ENCODE measurements around the gene MACF1. TPM values are rescaled to one million over a fixed set of nuclear protein-coding genes. Genes with fewer than 3 reads are reported as not detected.

MACF1 gene
- total RNA-seq, 4 donors from 2014 or later: 386 to 627 (median 576) TPM

GRCh38 chr1:39413902-39414528 is 209.5 kb downstream of the MACF1 start:
- 63% methylated on average over 4 of the region's 4 CpGs for WGBS
- peak overlapping the region in 3 of 4 donors; percentile 10 to 29 (median 13) for H3K4me3 ChIP-seq
- peaks cover 62 to 97% (median 90%) of the 10 kb centered on the region in 4 donors for H3K4me1 ChIP-seq
- DNase-seq (ENCODE audit: extremely low spot score): no peak
- no peaks in the 10 kb centered on the region for H3K9me3 ChIP-seq
- TF ChIP-seq EP300 (IDR thresholded peaks at IDR 0.05): no peak
- TF ChIP-seq POLR2AphosphoS5 (IDR thresholded peaks at IDR 0.05): no peak
- no peak for TF ChIP-seq POLR2A (IDR thresholded peaks at IDR 0.05; ENCODE audit: low read depth)
- TF ChIP-seq CTCF (IDR thresholded peaks at IDR 0.05): no peak
- no peaks in the 10 kb centered on the region for H3K27me3 ChIP-seq
- H3K27ac ChIP-seq (replicated peaks in 1 of 4): peak overlapping the region; percentile 24 to 57 (median 44)
- intact Hi-C loops (cut with DNase I): loop anchor here (5.0 to 10.0 kb wide), 2 partner anchors 37 to 59 kb away; no protein-coding TSS in a partner anchor
- H3K36me3 ChIP-seq: peaks cover 0 to 15% (median 7%) of the 10 kb centered on the region in 4 donors

GRCh38 chr1:39415553-39415952 is 211.1 kb downstream of the MACF1 start:
- WGBS: 87% methylated on average over 9 of the region's 9 CpGs

DNA sequence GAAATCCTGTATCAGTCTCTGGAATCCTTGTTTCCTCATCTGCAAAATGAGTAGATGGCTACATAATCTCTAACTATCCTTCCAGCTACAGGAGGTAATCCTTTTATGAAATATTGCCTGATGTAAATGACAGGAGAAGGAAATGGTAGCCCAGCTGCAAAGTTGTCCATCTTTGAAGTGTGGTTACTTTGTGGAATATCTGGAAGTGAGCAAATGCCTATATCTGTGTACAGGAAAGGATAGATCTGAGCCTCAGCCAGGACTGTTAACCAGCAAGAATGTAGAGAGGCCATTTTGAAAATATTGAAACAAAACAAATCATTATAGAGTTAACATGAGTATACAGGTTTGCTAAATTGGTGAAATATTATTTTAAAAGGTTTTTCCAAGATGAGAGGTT is 212.1 kb downstream of the MACF1 start:
- intact Hi-C loops (cut with DNase I): loop anchor here (10.0 kb wide), 1 partner anchor 62 kb away; no protein-coding TSS in a partner anchor
- Histone ChIP-seq H3K4me1 (peaks cover 46 to 99% (median 88%) of the 10 kb centered on the region in 4 donors), H3K27ac (replicated peaks in 1 of 4) (no peak overlapping the region), H3K4me3 (no peak overlapping the region), H3K27me3 (no peaks in the 10 kb centered on the region), H3K36me3 (peaks cover 0 to 16% (median 7%) of the 10 kb centered on the region in 4 donors), H3K9me3 (no peaks in the 10 kb centered on the region)
- no peak for TF ChIP-seq EP300 (IDR thresholded peaks at IDR 0.05)
- TF ChIP-seq POLR2A (IDR thresholded peaks at IDR 0.05; ENCODE audit: low read depth): no peak
- TF ChIP-seq POLR2AphosphoS5 (IDR thresholded peaks at IDR 0.05): no peak
- TF ChIP-seq CTCF (IDR thresholded peaks at IDR 0.05): no peak
- no peak for DNase-seq (ENCODE audit: extremely low spot score)

More at GRCh38 chr1:39415553-39415952, 211.1 kb downstream of the MACF1 start:
- Histone ChIP-seq H3K27ac (replicated peaks in 1 of 4) (peak overlapping the region in 2 of 4 donors; percentile 2 to 57), H3K9me3 (no peaks in the 10 kb centered on the region), H3K36me3 (peaks cover 0 to 15% (median 7%) of the 10 kb centered on the region in 4 donors), H3K4me3 (no peak overlapping the region), H3K27me3 (no peaks in the 10 kb centered on the region), H3K4me1 (peaks cover 57 to 99% (median 90%) of the 10 kb centered on the region in 4 donors)
- no peak for DNase-seq (ENCODE audit: extremely low spot score)
- TF ChIP-seq CTCF (IDR thresholded peaks at IDR 0.05) (no peak), POLR2A (IDR thresholded peaks at IDR 0.05; ENCODE audit: low read depth) (no peak), EP300 (IDR thresholded peaks at IDR 0.05) (no peak), POLR2AphosphoS5 (IDR thresholded peaks at IDR 0.05) (no peak)
- intact Hi-C loops (cut with DNase I): loop anchor here (10.0 kb wide), 1 partner anchor 61 kb away; no protein-coding TSS in a partner anchor

DNA sequence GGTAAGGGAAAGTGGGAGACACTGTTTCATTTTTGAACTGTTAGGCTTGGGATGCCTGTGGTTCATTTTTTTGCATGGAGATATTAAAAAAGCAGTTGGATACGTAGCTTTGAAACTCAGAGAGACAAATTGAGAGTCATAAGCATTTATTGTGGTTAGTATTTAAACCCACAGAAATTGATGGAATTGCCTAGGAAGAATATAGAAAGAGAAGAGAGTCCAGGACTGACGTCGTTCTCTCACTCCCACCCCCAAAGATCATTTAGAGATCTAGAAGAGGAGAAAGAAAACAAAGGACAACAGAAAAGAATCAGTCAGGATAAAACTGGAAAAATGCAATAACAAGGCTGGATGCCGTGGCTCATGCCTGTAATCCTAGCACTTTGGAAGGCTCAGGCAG is 213.7 kb downstream of the MACF1 start:
- 65% methylated on average over 4 of the region's 4 CpGs for WGBS
- H3K4me3 ChIP-seq: no peak overlapping the region
- peak overlapping the region in 2 of 4 donors; percentile 12 to 13 for H3K27ac ChIP-seq (replicated peaks in 1 of 4)
- H3K36me3 ChIP-seq: peaks cover 4 to 25% (median 15%) of the 10 kb centered on the region in 4 donors
- TF ChIP-seq CTCF (IDR thresholded peaks at IDR 0.05) (no peak), POLR2AphosphoS5 (IDR thresholded peaks at IDR 0.05) (no peak), EP300 (IDR thresholded peaks at IDR 0.05) (no peak), POLR2A (IDR thresholded peaks at IDR 0.05; ENCODE audit: low read depth) (no peak)
- DNase-seq (ENCODE audit: extremely low spot score): no peak
- peaks cover 31 to 84% (median 72%) of the 10 kb centered on the region in 4 donors for H3K4me1 ChIP-seq
- no peaks in the 10 kb centered on the region for H3K9me3 ChIP-seq
- intact Hi-C loops (cut with DNase I): loop anchor here (10.0 kb wide), 1 partner anchor 63 kb away; no protein-coding TSS in a partner anchor
- H3K27me3 ChIP-seq: no peaks in the 10 kb centered on the region

Measured in esophagus muscularis mucosa (tissue), 4 donors.